ENCODE data around the gene CFAP300.

The CFAP300 gene

GRCh38 chr11:102047305-102047924 lies at the start of gene CFAP300:
TSS of gene CFAP300 (plus strand) at chr11:102047437. CDS start at chr11:102047471, 34 bp downstream.
- DNase-seq: peak; percentile 30 to 80 (median 62)
- intact Hi-C loops (cut with DNase I): no loop called here

- DNase-seq: no peak
- intact Hi-C loops (cut with DNase I): no loop called here
Measured at GRCh38 chr11:102001657-102002338, 45.4 kb upstream of the CFAP300 start.

GRCh38 chr11:102004220-102004619 lies 43.0 kb upstream of the CFAP300 start:
- intact Hi-C loops (cut with DNase I): no loop called here
- DNase-seq: no peak

GRCh38 chr11:102005306-102005705 lies 41.9 kb upstream of the CFAP300 start:
- no peak for DNase-seq
- intact Hi-C loops (cut with DNase I): no loop called here

- intact Hi-C loops (cut with DNase I): no loop called here
Measured at GRCh38 chr11:102006835-102007566, 40.2 kb upstream of the CFAP300 start.

GRCh38 chr11:102007567-102008437 lies 39.4 kb upstream of the CFAP300 start:
- intact Hi-C loops (cut with DNase I): no loop called here
- DNase-seq: peak in 2 of 42 donors; percentile 7 to 23

More at GRCh38 chr11:102006835-102007566, 40.2 kb upstream of the CFAP300 start:
- no peak for DNase-seq

GRCh38 chr11:102010776-102011494 lies 36.3 kb upstream of the CFAP300 start:
- no peak for DNase-seq
- intact Hi-C loops (cut with DNase I): loop anchor here (10.0 kb wide), 1 partner anchor 146 kb away; no protein-coding TSS in a partner anchor

- intact Hi-C loops (cut with DNase I): loop anchor here (10.0 kb wide), 1 partner anchor 148 kb away; no protein-coding TSS in a partner anchor
- DNase-seq: no peak
Measured at GRCh38 chr11:102012946-102013345, 34.3 kb upstream of the CFAP300 start.

GRCh38 chr11:102014756-102015155 lies 32.5 kb upstream of the CFAP300 start:
- intact Hi-C loops (cut with DNase I): loop anchor here (10.0 kb wide), 1 partner anchor 150 kb away; no protein-coding TSS in a partner anchor
- no peak for DNase-seq

GRCh38 chr11:102017026-102017425 lies 30.2 kb upstream of the CFAP300 start:
- intact Hi-C loops (cut with DNase I): loop anchor here (10.0 kb wide), 1 partner anchor 152 kb away; no protein-coding TSS in a partner anchor
- no peak for DNase-seq

- DNase-seq: no peak
- intact Hi-C loops (cut with DNase I): no loop called here
Measured at GRCh38 chr11:102026217-102026616, 21.0 kb upstream of the CFAP300 start.

- intact Hi-C loops (cut with DNase I): no loop called here
- no peak for DNase-seq
Measured at GRCh38 chr11:102026959-102027358, 20.3 kb upstream of the CFAP300 start.

GRCh38 chr11:102036757-102037156 lies 10.5 kb upstream of the CFAP300 start:
- no peak for DNase-seq
- intact Hi-C loops (cut with DNase I): no loop called here

GRCh38 chr11:102046841-102047240 lies 396 bp upstream of the CFAP300 start:
- intact Hi-C loops (cut with DNase I): no loop called here
- no peak for DNase-seq

GRCh38 chr11:102050927-102051575 lies 3.8 kb downstream of the CFAP300 start:
- DNase-seq: no peak

GRCh38 chr11:102061276-102061675 lies 14.0 kb downstream of the CFAP300 start:
- intact Hi-C loops (cut with DNase I): no loop called here
- DNase-seq: no peak

More at GRCh38 chr11:102050927-102051575, 3.8 kb downstream of the CFAP300 start:
- intact Hi-C loops (cut with DNase I): no loop called here

- no peak for DNase-seq
- intact Hi-C loops (cut with DNase I): no loop called here
Measured at GRCh38 chr11:102062106-102062505, 14.9 kb downstream of the CFAP300 start.

GRCh38 chr11:102064316-102064715 lies 17.1 kb downstream of the CFAP300 start:
- intact Hi-C loops (cut with DNase I): no loop called here
- DNase-seq: no peak
